Activated T-cell treated with anti-CD3 and anti-CD28 coated beads, Interleukin-2, amount 50 U/mL, for 24 hours (primary cell): ENCODE results near the gene NAGK.
"Not testable (repeated sequence)": the region's sequence is repeated elsewhere in the genome, so short reads cannot be mapped to it uniquely, and the experiment has no call there.

Source experiments
- DNase-seq: peaks from one replicate; pipeline ENCODE4 v3.0.0-alpha.2; 2020
- H3K27ac Mint-ChIP-seq: 2 replicates; pipeline ENCODE4 v1.8.0; 2020; ENCODE audit warnings: mild to moderate bottlenecking, mixed read lengths
- H3K27me3 Mint-ChIP-seq: 2 replicates; pipeline ENCODE4 v1.8.0; 2020; ENCODE audit warnings: mixed read lengths
- H3K36me3 Mint-ChIP-seq: 2 replicates; pipeline ENCODE4 v1.8.0; 2020; ENCODE audit warnings: low read depth, mixed read lengths
- H3K4me1 Mint-ChIP-seq: 2 replicates; pipeline ENCODE4 v1.8.0; 2020; ENCODE audit warnings: low read depth, mixed read lengths
- H3K4me3 Mint-ChIP-seq: 2 replicates; pipeline ENCODE4 v1.8.0; 2020; ENCODE audit warnings: mild to moderate bottlenecking, moderate library complexity, mixed read lengths
- H3K9me3 Mint-ChIP-seq: 2 replicates; pipeline ENCODE4 v1.8.0; 2020; ENCODE audit warnings: mixed read lengths

The NAGK gene

GRCh38 chr2:71068218-71069035, at the start of gene NAGK:
Gene NAGK (plus strand): TSS chr2:71068648. CDS start chr2:71068684, 36 bp downstream.
- peak; percentile 99 for DNase-seq
- Mint-ChIP-seq H3K9me3 (no peaks in the 10 kb centered on the region), H3K36me3 (peaks cover 26% of the 10 kb centered on the region), H3K27me3 (no peaks in the 10 kb centered on the region), H3K27ac (peak within 1 kb of the TSS; percentile 97), H3K4me1 (peaks cover 56% of the 10 kb centered on the region), H3K4me3 (peak within 1 kb of the TSS; percentile 87)

- not testable (repeated sequence) for H3K36me3 Mint-ChIP-seq, H3K27ac Mint-ChIP-seq, H3K9me3 Mint-ChIP-seq, H3K4me3 Mint-ChIP-seq, DNase-seq, H3K27me3 Mint-ChIP-seq
- H3K4me1 Mint-ChIP-seq = peaks cover 13% of the 10 kb centered on the region
These were observed 48.5 kb upstream of the NAGK start for GRCh38 chr2:71019989-71020388.

GRCh38 chr2:71021394-71021793, 47.1 kb upstream of the NAGK start:
- peaks cover 13% of the 10 kb centered on the region for H3K4me1 Mint-ChIP-seq
- not testable (repeated sequence) for H3K36me3 Mint-ChIP-seq

GRCh38 chr2:71023553-71024243, 44.8 kb upstream of the NAGK start:
- DNase-seq = peak; percentile 70
- H3K4me1 Mint-ChIP-seq = peaks cover 13% of the 10 kb centered on the region
- peak overlapping the region; percentile 73 for H3K27ac Mint-ChIP-seq
- not testable (repeated sequence) for H3K4me3 Mint-ChIP-seq, H3K36me3 Mint-ChIP-seq, H3K27me3 Mint-ChIP-seq, H3K9me3 Mint-ChIP-seq

More at GRCh38 chr2:71021394-71021793, 47.1 kb upstream of the NAGK start:
- DNase-seq, H3K27me3 Mint-ChIP-seq, H3K4me3 Mint-ChIP-seq, H3K9me3 Mint-ChIP-seq, H3K27ac Mint-ChIP-seq: not testable (repeated sequence)

- H3K4me3 Mint-ChIP-seq, H3K4me1 Mint-ChIP-seq, H3K36me3 Mint-ChIP-seq, H3K9me3 Mint-ChIP-seq, H3K27ac Mint-ChIP-seq, DNase-seq: not testable (repeated sequence)
- peaks cover 25% of the 10 kb centered on the region for H3K27me3 Mint-ChIP-seq
These were observed 32.2 kb upstream of the NAGK start for GRCh38 chr2:71036296-71036695.

- H3K4me3 Mint-ChIP-seq = no peak overlapping the region
- no peaks in the 10 kb centered on the region for H3K4me1 Mint-ChIP-seq
These were observed 26.2 kb upstream of the NAGK start for GRCh38 chr2:71042287-71042686.

GRCh38 chr2:71043531-71044407, 24.7 kb upstream of the NAGK start:
- H3K27ac Mint-ChIP-seq = no peak overlapping the region
- peaks cover 9% of the 10 kb centered on the region for H3K27me3 Mint-ChIP-seq
- no peaks in the 10 kb centered on the region for H3K4me1 Mint-ChIP-seq
- no peaks in the 10 kb centered on the region for H3K9me3 Mint-ChIP-seq
- DNase-seq = no peak
- H3K4me3 Mint-ChIP-seq = no peak overlapping the region
- no peaks in the 10 kb centered on the region for H3K36me3 Mint-ChIP-seq

More at GRCh38 chr2:71042287-71042686, 26.2 kb upstream of the NAGK start:
- peaks cover 9% of the 10 kb centered on the region for H3K27me3 Mint-ChIP-seq
- no peaks in the 10 kb centered on the region for H3K9me3 Mint-ChIP-seq
- no peak for DNase-seq
- no peaks in the 10 kb centered on the region for H3K36me3 Mint-ChIP-seq
- H3K27ac Mint-ChIP-seq = no peak overlapping the region

- Mint-ChIP-seq H3K4me3 (no peak overlapping the region), H3K27ac (no peak overlapping the region), H3K36me3 (no peaks in the 10 kb centered on the region), H3K9me3 (no peaks in the 10 kb centered on the region), H3K27me3 (peaks cover 9% of the 10 kb centered on the region), H3K4me1 (peaks cover 10% of the 10 kb centered on the region)
- DNase-seq = no peak
These were observed 23.3 kb upstream of the NAGK start for GRCh38 chr2:71045151-71045550.

- Mint-ChIP-seq H3K27ac (no peak overlapping the region), H3K36me3 (no peaks in the 10 kb centered on the region), H3K27me3 (peaks cover 9% of the 10 kb centered on the region), H3K4me1 (peaks cover 13% of the 10 kb centered on the region), H3K9me3 (no peaks in the 10 kb centered on the region), H3K4me3 (no peak overlapping the region)
- DNase-seq = no peak
These were observed 22.4 kb upstream of the NAGK start for GRCh38 chr2:71045865-71046548.

- no peak for DNase-seq
- Mint-ChIP-seq H3K9me3 (no peaks in the 10 kb centered on the region), H3K4me3 (no peak overlapping the region), H3K27ac (peak overlapping the region; percentile 47), H3K27me3 (peaks cover 4% of the 10 kb centered on the region), H3K36me3 (no peaks in the 10 kb centered on the region), H3K4me1 (peaks cover 13% of the 10 kb centered on the region)
These were observed 20.4 kb upstream of the NAGK start for GRCh38 chr2:71048096-71048495.

- DNase-seq = peak; percentile 66
- not testable (repeated sequence) for H3K27ac Mint-ChIP-seq, H3K4me3 Mint-ChIP-seq, H3K9me3 Mint-ChIP-seq, H3K36me3 Mint-ChIP-seq, H3K27me3 Mint-ChIP-seq
- H3K4me1 Mint-ChIP-seq = peaks cover 13% of the 10 kb centered on the region
These were observed 18.6 kb upstream of the NAGK start for GRCh38 chr2:71049704-71050360.

GRCh38 chr2:71055206-71055740, 13.2 kb upstream of the NAGK start:
- DNase-seq, H3K9me3 Mint-ChIP-seq, H3K27me3 Mint-ChIP-seq, H3K27ac Mint-ChIP-seq, H3K4me3 Mint-ChIP-seq, H3K36me3 Mint-ChIP-seq, H3K4me1 Mint-ChIP-seq: not testable (repeated sequence)

GRCh38 chr2:71060211-71060610, 8.2 kb upstream of the NAGK start:
- no peak overlapping the region for H3K4me3 Mint-ChIP-seq
- H3K27ac Mint-ChIP-seq = no peak overlapping the region
- DNase-seq = no peak

More at GRCh38 chr2:71060211-71060610, 8.2 kb upstream of the NAGK start:
- H3K27me3 Mint-ChIP-seq = peaks cover 16% of the 10 kb centered on the region
- H3K36me3 Mint-ChIP-seq = no peaks in the 10 kb centered on the region
- H3K9me3 Mint-ChIP-seq = no peaks in the 10 kb centered on the region
- no peaks in the 10 kb centered on the region for H3K4me1 Mint-ChIP-seq
